ENCODE measurements around the gene TTPAL. TPM values are rescaled to one million over a fixed set of nuclear protein-coding genes. Genes with fewer than 3 reads are reported as not detected.
A peak's percentile ranks its signal among the peaks of the same experiment; 100 is the strongest.

TTPAL gene
- total RNA-seq, 1 donor from 2014 or later, result 25.2 TPM

- Mint-ChIP-seq H3K4me3 (ENCODE audit: low read depth) (no peak overlapping the region), H3K9me3 (ENCODE audit: low read depth) (no peaks in the 10 kb centered on the region), H3K27me3 (no peaks in the 10 kb centered on the region), H3K27ac (no peak overlapping the region), H3K36me3 (ENCODE audit: insufficient read depth) (no peaks in the 10 kb centered on the region), H3K4me1 (ENCODE audit: low read depth) (no peaks in the 10 kb centered on the region)
- no peak for TF ChIP-seq CTCF (IDR thresholded peaks at IDR 0.05; ENCODE audit: unreplicated experiment)
- no peak for DNase-seq (ENCODE audit: low spot score, unreplicated experiment)
Observed at GRCh38 chr20:44442298-44443070, 33.2 kb upstream of the TTPAL start.

- Mint-ChIP-seq H3K36me3 (ENCODE audit: insufficient read depth) (no peaks in the 10 kb centered on the region), H3K4me1 (ENCODE audit: low read depth) (peaks cover 10% of the 10 kb centered on the region), H3K27me3 (no peaks in the 10 kb centered on the region), H3K4me3 (ENCODE audit: low read depth) (no peak overlapping the region), H3K9me3 (ENCODE audit: low read depth) (no peaks in the 10 kb centered on the region), H3K27ac (no peak overlapping the region)
- DNase-seq (ENCODE audit: low spot score, unreplicated experiment), result no peak
- no peak for TF ChIP-seq CTCF (IDR thresholded peaks at IDR 0.05; ENCODE audit: unreplicated experiment)
Observed at GRCh38 chr20:44445742-44446710, 29.6 kb upstream of the TTPAL start.

GRCh38 chr20:44447827-44448419, 27.8 kb upstream of the TTPAL start:
- Mint-ChIP-seq H3K27me3 (no peaks in the 10 kb centered on the region), H3K4me1 (ENCODE audit: low read depth) (peaks cover 11% of the 10 kb centered on the region), H3K27ac (no peak overlapping the region), H3K4me3 (ENCODE audit: low read depth) (no peak overlapping the region), H3K9me3 (ENCODE audit: low read depth) (no peaks in the 10 kb centered on the region), H3K36me3 (ENCODE audit: insufficient read depth) (no peaks in the 10 kb centered on the region)
- DNase-seq (ENCODE audit: low spot score, unreplicated experiment), result no peak
- TF ChIP-seq CTCF (IDR thresholded peaks at IDR 0.05; ENCODE audit: unreplicated experiment), result no peak

- Mint-ChIP-seq H3K27ac (no peak overlapping the region), H3K36me3 (ENCODE audit: insufficient read depth) (no peaks in the 10 kb centered on the region), H3K4me1 (ENCODE audit: low read depth) (peaks cover 11% of the 10 kb centered on the region), H3K4me3 (ENCODE audit: low read depth) (no peak overlapping the region), H3K9me3 (ENCODE audit: low read depth) (no peaks in the 10 kb centered on the region), H3K27me3 (no peaks in the 10 kb centered on the region)
- no peak for DNase-seq (ENCODE audit: low spot score, unreplicated experiment)
- TF ChIP-seq CTCF (IDR thresholded peaks at IDR 0.05; ENCODE audit: unreplicated experiment), result peak; percentile 35
Observed at GRCh38 chr20:44448753-44449546, 26.7 kb upstream of the TTPAL start.

All from progenitor cell of endocrine pancreas (in vitro differentiated cells).